ENCODE data around the gene ACACA.

Gene ACACA

DNA sequence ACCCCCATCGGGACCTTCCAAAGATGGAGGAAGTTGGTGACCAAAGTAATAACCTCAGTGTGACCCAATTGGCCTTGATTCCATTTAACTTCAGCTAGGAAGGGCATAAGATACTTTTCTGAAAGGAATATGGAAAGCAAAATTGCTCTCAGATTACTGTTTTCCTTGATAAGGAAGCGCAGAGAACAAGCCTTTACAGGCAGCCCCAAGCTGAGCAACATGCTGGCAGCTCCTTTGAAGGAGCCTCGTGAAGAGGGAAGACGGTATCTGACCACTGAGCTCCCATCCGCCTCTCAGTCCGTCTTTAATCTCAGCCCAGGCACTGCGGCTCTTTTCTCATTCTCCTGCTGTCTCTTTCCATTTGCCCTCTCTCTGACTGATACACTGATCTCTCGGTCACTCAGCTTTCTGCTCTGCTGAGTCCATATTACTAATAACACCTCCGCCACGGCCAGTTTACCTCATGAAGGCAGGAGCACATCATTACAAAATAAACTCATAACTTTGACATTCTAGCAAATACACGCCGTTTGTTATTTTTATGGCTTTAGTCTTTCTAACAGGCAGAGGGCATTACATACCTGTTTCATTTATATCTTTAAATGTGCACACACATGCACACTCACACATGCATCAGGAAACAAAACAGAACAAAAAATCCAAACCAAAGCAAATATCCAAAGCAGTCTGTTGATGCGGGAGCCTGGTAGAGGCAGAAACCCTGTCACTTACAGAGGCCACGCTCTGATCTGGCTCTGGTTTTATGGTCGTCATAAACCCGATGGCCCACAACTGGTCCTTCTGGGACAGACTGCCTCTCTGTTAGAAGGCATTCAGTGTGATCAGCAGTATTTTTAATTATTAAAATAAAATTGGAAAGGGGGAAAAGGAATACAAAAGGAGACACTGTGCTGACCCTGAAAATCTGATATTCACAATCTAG, 274.7 kb downstream of the ACACA start:
- no peak for DNase-seq (ENCODE audit: low read depth in 2 of 2)

DNA sequence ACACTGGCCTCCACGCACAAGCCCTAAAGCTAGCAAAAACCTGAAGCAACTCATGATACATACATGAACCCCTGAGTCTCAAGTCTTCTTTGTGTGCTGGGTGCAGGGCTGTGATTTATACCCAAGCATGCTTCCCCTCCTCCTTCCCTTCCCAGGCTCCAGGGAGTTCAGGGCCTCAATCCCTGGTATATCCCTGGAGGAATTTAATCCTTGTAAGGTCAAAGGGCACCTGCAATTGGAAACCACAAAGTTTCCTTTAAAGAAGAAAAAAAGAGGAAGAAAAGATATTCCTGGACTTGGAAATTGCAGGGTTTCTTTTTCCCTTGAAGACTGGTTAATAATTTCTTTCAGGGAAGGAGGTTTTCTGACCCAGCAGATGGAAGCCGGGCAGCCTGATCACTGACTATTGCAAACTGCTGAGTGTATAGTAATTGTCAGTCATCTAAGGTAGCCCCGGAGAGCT, 275.6 kb downstream of the ACACA start:
- DNase-seq (ENCODE audit: low read depth in 2 of 2): no peak

GRCh38 chr17:37124821-37125173, 281.8 kb downstream of the ACACA start:
- DNase-seq (ENCODE audit: low read depth in 2 of 2): no peak

GRCh38 chr17:37123941-37124820, 282.5 kb downstream of the ACACA start:
- no peak for DNase-seq (ENCODE audit: low read depth in 2 of 2)

GRCh38 chr17:37123386-37123785, 283.2 kb downstream of the ACACA start:
- DNase-seq (ENCODE audit: low read depth in 2 of 2): no peak

DNA sequence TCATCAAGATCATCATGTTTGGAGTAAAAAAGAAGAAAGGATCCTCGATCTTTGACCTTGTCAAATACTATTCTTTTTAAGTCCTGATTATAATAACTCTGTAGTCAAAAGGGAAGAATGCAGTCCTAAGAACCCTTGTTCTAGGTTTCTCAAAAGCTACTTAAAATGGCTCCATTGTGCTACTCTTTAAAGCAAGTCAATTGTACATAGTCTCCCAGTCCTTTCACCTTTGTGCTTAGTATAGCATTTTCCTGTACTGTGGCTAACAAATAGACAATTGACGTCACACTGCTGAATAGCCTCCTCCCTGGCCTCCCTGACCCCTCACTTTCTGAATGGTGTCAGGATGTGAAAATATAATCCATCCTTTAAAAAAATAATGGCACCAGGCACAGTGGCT, 285.0 kb downstream of the ACACA start:
- DNase-seq (ENCODE audit: low read depth in 2 of 2): no peak

DNA sequence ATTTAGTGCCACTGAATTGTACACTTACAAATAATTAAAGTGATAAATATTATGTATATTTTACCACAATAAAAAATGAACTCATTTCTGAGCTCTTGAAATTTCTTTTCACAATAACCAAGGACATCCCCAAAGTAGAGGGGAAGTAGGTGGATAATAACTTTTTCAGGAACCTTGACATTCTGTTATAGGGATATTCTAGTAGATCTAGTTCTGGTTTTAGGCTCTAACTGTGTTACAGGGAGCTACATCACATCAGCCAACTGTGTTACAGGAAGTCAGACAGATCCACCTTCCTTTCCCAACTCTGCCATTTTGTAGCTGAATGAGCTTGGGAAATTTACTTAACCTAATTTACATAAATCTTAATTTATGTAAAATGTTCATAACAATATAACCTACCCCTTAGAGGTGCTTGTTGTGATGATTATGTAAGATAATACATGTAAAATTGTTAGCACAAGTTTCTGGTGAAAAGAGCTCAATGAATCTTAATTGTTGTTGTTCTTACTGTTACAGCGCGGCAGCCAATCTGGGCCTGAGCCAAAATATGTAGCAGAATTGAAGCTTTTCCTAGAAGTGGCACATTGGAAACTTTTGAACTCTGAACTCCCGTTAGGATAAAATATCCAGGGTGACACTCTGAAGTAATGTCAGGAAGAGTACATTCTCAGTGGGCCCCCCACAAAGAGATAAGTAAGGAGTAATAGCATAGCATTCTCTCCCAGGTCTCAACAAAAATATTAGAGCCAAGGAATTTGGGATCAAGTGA, 288.1 kb downstream of the ACACA start:
- DNase-seq (ENCODE audit: low read depth in 2 of 2): no peak

- no peak for DNase-seq (ENCODE audit: low read depth in 2 of 2)
Observed at GRCh38 chr17:37117373-37118142, 289.1 kb downstream of the ACACA start.

- DNase-seq (ENCODE audit: low read depth in 2 of 2): no peak
Observed at GRCh38 chr17:37116671-37117185, 289.9 kb downstream of the ACACA start.

GRCh38 chr17:37111329-37111728, 295.3 kb downstream of the ACACA start:
- DNase-seq (ENCODE audit: low read depth in 2 of 2): no peak

DNA sequence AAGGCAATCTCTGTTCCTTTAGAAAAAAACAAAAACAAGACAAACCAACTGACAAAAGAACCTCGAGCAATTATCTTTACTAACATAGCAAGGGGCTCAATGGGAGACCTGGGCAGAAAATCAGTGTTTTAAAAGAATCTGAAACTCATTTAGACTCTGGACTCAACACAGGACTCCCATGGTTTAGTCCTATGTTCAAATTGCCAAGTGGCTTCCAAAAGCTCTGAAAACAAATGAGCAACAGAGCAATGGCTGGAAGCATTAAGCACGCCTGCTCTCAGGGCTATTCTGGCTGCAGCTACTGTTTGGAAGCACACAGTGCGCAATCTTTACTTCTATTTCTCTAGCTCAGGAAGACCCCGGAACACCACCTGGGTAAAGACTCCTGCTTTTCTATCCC, 295.9 kb downstream of the ACACA start:
- DNase-seq (ENCODE audit: low read depth in 2 of 2): no peak

- no peak for DNase-seq (ENCODE audit: low read depth in 2 of 2)
Observed at GRCh38 chr17:37109731-37110710, 296.6 kb downstream of the ACACA start.

DNA sequence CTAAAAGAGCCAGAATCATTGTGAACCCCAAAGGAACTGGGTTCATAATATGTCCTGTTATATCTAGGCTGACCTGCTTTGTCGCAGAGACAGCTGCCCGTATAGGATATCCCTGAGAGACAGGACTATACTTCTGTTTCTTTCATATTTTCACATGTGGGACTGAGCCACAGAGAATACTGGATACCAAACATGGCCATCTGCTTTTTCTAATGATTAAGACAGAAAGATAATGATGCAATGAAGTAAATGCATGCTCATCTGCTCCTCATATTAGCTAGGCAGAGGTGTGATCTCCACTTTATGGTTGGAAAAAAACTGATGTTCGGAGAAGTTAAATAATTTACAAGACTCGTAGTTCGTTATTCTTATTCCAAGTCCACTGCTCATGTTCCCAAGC, 297.5 kb downstream of the ACACA start:
- DNase-seq (ENCODE audit: low read depth in 2 of 2): no peak

DNA sequence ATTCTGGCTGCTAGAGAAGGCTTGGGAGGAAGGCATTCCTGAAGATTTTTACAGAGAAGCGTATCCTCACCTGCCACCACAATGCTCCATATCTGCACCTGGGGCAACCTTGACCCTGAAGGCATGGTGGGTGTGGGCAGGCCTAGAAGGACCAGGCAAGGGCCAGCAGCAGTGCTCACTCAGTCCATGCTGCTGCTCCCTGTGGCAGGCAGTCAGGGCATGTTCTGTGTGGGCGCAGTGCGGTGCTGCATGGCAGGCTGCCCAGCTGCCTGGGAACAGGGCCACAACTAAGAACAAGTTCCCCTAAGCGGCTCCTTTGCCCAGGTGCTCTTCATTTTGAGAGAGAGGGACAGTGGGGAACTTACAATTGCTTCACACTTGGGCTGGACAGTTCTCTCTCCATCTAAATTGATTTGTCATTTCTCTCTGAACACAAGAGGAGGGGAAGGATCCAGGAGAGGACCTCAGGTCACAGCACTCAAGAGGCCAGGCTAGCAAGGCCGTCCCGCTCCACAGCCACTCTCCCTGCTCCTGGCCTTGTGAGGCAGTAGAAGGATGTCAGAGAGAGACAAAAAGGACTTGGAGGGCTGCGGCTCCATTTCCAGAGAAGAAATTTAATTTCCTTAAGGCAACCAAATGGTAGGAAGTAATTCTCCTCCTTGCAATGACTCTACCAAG, 299.1 kb downstream of the ACACA start:
- DNase-seq (ENCODE audit: low read depth in 2 of 2): no peak

- DNase-seq (ENCODE audit: low read depth in 2 of 2): no peak
Observed at GRCh38 chr17:37106049-37106448, 300.6 kb downstream of the ACACA start.

- DNase-seq (ENCODE audit: low read depth in 2 of 2): no peak
Observed at GRCh38 chr17:37103231-37103630, 303.4 kb downstream of the ACACA start.

DNA sequence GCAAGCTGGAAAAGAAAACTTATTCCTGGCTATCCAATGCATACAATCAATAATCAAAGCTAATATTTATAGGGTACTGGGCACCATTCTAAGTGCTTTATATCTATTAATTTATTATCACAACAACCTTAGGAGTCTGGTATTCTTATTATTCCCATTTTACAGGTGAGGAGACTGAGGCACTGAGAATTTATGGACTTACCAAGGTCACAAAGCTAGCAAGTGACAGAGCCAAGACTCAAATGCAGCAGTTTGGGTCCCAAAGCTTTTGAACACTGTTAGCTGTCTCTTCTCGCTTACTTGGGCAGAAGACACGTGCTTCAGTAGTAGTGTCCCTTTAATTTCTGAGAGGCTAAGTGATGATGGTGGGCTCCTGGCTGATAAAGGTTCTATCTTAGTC, 305.3 kb downstream of the ACACA start:
- DNase-seq (ENCODE audit: low read depth in 2 of 2): no peak

DNA sequence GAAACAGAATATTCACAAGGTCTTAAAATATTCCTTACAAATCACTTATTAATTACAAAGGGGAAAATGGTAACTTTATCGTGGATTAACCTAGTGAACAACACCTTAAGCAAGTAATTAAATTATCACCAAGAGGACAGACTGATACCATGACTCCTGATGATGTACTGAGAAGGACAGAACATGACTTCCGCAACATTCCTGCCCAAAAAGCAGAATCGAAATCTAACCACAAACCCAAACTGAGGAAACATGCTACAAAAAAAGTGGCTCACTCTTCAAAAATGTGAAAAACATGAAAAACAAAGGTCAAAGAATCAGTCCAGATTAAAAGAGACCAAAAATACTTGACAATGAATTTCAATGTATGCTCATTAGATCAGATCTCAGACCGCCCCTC, 306.4 kb downstream of the ACACA start:
- DNase-seq (ENCODE audit: low read depth in 2 of 2): no peak
